ENCODE results near the gene SCGN. TPM values are rescaled to one million over a fixed set of nuclear protein-coding genes. Genes with fewer than 3 reads are reported as not detected.

Gene SCGN
- total and polyA plus RNA-seq, 2 of the 13 experiments (the other 11 are each of a cell fraction or from before 2014, with no cell fraction given), result 2.9 to 29.0 TPM

DNA sequence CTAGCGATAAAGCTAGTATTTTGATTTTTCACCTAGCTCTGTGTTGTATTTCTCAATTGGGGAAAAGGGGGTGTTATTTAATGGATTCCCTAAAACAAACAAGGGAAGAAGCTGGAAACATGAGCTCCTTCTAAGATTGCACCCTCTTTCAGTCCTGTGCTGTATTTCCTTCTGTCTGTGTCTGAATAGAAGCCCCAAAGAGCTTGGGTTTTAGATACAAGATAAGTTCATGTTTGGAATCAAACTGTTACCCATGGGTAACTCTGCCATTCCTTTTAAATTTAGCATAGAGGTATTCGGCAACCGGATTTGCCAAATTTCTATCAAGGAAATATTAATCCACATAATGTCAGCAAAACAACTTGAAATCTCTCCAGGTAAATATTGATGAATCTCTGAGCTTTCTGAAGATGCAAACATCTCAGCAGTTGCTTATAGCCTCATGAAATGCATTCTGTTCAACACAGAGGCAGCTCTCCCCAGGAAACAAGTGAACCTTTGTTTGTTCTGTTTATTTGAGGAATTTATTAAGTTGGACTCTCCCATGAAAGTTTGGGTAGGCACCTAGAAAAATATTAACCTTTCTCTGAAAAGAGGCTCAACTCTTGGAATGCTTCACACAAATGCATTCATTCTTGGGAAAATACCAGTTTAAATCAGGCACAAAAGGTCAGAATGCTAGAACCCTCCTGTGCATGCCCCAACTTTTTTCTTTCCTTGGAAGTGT is 9.9 kb upstream of the SCGN start (continued):
- TF ChIP-seq, protein P1, sequence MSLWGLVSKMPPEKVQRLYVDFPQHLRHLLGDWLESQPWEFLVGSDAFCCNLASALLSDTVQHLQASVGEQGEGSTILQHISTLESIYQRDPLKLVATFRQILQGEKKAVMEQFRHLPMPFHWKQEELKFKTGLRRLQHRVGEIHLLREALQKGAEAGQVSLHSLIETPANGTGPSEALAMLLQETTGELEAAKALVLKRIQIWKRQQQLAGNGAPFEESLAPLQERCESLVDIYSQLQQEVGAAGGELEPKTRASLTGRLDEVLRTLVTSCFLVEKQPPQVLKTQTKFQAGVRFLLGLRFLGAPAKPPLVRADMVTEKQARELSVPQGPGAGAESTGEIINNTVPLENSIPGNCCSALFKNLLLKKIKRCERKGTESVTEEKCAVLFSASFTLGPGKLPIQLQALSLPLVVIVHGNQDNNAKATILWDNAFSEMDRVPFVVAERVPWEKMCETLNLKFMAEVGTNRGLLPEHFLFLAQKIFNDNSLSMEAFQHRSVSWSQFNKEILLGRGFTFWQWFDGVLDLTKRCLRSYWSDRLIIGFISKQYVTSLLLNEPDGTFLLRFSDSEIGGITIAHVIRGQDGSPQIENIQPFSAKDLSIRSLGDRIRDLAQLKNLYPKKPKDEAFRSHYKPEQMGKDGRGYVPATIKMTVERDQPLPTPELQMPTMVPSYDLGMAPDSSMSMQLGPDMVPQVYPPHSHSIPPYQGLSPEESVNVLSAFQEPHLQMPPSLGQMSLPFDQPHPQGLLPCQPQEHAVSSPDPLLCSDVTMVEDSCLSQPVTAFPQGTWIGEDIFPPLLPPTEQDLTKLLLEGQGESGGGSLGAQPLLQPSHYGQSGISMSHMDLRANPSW (CRISPR knock-in tag; IDR thresholded peaks at IDR 0.05; ENCODE audit: borderline replicate concordance), result peak; percentile 74; the same call in 1 of the 2 replicates
- TF ChIP-seq ZNF430 (CRISPR knock-in tag; IDR thresholded peaks at IDR 0.05), result 0 out of 2 replicates have a peak, but pooled peaks have one; percentile 30
- TF ChIP-seq, protein P2, sequence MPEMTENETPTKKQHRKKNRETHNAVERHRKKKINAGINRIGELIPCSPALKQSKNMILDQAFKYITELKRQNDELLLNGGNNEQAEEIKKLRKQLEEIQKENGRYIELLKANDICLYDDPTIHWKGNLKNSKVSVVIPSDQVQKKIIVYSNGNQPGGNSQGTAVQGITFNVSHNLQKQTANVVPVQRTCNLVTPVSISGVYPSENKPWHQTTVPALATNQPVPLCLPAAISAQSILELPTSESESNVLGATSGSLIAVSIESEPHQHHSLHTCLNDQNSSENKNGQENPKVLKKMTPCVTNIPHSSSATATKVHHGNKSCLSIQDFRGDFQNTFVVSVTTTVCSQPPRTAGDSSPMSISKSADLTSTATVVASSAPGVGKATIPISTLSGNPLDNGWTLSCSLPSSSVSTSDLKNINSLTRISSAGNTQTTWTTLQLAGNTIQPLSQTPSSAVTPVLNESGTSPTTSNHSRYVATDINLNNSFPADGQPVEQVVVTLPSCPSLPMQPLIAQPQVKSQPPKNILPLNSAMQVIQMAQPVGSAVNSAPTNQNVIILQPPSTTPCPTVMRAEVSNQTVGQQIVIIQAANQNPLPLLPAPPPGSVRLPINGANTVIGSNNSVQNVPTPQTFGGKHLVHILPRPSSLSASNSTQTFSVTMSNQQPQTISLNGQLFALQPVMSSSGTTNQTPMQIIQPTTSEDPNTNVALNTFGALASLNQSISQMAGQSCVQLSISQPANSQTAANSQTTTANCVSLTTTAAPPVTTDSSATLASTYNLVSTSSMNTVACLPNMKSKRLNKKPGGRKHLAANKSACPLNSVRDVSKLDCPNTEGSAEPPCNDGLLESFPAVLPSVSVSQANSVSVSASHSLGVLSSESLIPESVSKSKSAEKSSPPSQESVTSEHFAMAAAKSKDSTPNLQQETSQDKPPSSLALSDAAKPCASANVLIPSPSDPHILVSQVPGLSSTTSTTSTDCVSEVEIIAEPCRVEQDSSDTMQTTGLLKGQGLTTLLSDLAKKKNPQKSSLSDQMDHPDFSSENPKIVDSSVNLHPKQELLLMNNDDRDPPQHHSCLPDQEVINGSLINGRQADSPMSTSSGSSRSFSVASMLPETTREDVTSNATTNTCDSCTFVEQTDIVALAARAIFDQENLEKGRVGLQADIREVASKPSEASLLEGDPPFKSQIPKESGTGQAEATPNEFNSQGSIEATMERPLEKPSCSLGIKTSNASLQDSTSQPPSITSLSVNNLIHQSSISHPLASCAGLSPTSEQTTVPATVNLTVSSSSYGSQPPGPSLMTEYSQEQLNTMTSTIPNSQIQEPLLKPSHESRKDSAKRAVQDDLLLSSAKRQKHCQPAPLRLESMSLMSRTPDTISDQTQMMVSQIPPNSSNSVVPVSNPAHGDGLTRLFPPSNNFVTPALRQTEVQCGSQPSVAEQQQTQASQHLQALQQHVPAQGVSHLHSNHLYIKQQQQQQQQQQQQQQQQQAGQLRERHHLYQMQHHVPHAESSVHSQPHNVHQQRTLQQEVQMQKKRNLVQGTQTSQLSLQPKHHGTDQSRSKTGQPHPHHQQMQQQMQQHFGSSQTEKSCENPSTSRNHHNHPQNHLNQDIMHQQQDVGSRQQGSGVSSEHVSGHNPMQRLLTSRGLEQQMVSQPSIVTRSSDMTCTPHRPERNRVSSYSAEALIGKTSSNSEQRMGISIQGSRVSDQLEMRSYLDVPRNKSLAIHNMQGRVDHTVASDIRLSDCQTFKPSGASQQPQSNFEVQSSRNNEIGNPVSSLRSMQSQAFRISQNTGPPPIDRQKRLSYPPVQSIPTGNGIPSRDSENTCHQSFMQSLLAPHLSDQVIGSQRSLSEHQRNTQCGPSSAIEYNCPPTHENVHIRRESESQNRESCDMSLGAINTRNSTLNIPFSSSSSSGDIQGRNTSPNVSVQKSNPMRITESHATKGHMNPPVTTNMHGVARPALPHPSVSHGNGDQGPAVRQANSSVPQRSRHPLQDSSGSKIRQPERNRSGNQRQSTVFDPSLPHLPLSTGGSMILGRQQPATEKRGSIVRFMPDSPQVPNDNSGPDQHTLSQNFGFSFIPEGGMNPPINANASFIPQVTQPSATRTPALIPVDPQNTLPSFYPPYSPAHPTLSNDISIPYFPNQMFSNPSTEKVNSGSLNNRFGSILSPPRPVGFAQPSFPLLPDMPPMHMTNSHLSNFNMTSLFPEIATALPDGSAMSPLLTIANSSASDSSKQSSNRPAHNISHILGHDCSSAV (CRISPR knock-in tag; IDR thresholded peaks at IDR 0.05; ENCODE audit: borderline replicate concordance), result no peak
- peak; percentile 75; the same call in 1 of the 2 replicates for TF ChIP-seq ZNF614 (CRISPR knock-in tag; IDR thresholded peaks at IDR 0.05; ENCODE audit: borderline replicate concordance)
- TF ChIP-seq PITX1 (CRISPR knock-in tag; IDR thresholded peaks at IDR 0.05), result 0 out of 2 replicates have a peak, but pooled peaks have one; percentile 32
- peak; percentile 85 for TF ChIP-seq MIXL1 (CRISPR knock-in tag; IDR thresholded peaks at IDR 0.05)
- no peak for TF ChIP-seq ELF1 (CRISPR knock-in tag; IDR thresholded peaks at IDR 0.05)
- TF ChIP-seq ZNF691 (CRISPR knock-in tag; IDR thresholded peaks at IDR 0.05; ENCODE audit: borderline replicate concordance, low read depth), result no peak
- peak; percentile 93; the same call in 1 of the 2 replicates for TF ChIP-seq FOXJ3 (CRISPR knock-in tag; IDR thresholded peaks at IDR 0.05; ENCODE audit: borderline replicate concordance)
- peak; percentile 78 for TF ChIP-seq MED1 (CRISPR knock-in tag; IDR thresholded peaks at IDR 0.05)
- TF ChIP-seq, protein P3, sequence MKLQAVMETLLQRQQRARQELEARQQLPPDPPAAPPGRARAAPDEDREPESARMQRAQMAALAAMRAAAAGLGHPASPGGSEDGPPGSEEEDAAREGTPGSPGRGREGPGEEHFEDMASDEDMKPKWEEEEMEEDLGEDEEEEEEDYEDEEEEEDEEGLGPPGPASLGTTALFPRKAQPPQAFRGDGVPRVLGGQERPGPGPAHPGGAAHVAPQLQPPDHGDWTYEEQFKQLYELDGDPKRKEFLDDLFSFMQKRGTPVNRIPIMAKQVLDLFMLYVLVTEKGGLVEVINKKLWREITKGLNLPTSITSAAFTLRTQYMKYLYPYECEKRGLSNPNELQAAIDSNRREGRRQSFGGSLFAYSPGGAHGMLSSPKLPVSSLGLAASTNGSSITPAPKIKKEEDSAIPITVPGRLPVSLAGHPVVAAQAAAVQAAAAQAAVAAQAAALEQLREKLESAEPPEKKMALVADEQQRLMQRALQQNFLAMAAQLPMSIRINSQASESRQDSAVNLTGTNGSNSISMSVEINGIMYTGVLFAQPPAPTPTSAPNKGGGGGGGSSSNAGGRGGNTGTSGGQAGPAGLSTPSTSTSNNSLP (IDR thresholded peaks at IDR 0.05; ENCODE audit: low read depth, low read length), result peak; percentile 92
- peak; percentile 79 for TF ChIP-seq PHF21A (CRISPR knock-in tag; IDR thresholded peaks at IDR 0.05)
- TF ChIP-seq FOXO1 (CRISPR knock-in tag; IDR thresholded peaks at IDR 0.05), result peak; percentile 69
